Measurements from ENCODE around the gene LRTM1.

LRTM1 gene

GRCh38 chr3:54940971-54941370 lies 13.1 kb upstream of the LRTM1 start:
- DNase-seq (ENCODE audit: low read depth): no peak

GRCh38 chr3:54939557-54940300 lies 11.9 kb upstream of the LRTM1 start:
- no peak for DNase-seq (ENCODE audit: low read depth)

DNA sequence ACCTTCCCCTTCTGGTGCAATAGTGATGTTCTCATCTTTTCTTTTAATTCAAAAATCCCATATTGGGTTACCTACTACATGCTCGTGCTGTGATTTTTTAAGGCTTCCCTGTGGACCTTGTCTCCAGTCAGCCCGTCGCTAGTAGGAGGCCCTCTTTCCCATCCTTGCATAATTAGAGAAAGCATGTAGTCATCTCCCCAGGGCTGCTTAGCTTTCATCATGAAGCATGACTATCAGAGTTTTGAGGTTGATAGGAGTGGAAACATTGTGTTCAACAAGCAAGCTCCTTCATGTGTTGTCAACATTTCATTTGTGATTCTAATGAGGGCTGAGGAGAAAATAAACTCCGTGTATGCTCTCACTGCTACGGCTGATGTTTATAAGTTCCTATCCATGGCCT lies 8.7 kb upstream of the LRTM1 start:
- DNase-seq (ENCODE audit: low read depth): no peak

DNA sequence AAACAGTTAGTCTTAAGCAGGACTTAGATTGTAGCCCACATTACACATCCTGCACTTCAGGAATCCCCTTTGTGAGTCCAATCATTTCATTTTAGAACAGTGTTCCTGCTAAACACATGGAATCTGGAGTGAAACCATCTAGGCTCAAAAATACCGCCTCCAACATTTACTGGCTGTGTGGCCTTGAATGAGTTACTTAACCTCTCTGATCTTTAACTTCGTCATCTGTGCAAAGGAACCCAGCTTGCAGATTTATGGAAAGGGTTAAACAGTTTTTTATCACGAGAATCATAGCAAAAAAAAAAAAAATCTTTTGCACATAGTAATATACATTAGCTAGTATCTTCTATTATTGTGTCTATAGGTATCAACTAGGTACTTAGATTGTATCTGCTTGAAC lies 8.0 kb upstream of the LRTM1 start:
- DNase-seq (ENCODE audit: low read depth): no peak

DNA sequence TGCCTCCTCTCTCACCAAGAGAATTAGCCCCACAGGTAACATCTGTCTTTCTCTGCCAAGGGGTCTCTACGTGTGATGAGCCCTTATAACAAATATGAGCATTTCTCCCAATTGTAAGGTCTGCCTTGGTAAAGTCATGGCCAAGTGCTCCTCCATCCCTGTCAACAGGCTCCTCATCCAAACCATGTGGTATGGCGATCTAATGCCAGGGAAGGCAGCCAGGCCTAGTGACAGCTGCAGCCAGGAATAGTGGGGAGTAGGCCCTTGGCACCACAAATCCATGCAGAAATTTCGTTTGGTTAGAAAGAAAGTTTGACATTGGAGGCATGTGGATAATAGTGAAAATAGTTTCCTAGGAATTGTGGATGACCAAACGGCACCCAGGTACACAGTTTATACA lies 4.7 kb upstream of the LRTM1 start:
- no peak for DNase-seq (ENCODE audit: low read depth)

DNA sequence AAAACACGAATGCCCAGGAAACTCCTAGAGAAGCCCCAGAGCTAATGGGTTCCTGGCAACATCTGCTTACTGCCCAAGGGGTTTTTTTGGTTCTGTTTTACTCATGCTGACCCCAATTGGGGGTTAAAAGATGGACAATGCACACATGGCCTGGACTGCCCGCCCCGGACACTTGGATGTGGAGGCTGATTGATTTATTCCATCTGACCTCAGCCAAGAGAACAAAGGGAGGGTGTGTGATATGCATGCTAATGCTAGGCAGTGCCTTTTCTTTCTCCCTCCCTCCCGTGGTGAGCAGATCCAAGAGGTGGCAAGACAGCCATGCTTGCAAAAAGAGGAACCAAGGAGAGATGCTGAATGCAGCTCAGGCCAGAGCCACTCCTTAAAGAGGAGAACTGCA lies 3.3 kb upstream of the LRTM1 start:
- no peak for DNase-seq (ENCODE audit: low read depth)

DNA sequence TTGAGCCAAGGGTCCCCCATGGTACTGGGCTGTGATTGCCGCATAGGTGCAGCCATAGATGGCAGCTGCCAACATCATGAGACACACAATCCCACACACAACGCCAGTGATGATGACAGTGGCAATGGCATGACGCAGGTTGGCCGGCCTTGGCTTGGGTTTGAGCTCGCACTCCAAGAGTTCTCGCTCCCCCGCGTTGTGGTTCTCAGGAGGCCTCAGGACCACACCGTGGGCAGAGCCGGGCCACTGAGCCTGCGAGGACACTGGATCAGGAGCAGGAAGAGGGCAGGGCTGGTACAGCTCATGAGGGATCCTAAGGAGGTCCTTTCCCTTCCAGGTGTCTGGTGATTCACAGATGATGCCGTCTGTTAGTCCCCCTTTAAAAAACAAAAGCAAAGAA lies 9.3 kb downstream of the LRTM1 start:
- DNase-seq (ENCODE audit: low read depth): no peak

GRCh38 chr3:54917862-54918261 lies 10.0 kb downstream of the LRTM1 start:
- no peak for DNase-seq (ENCODE audit: low read depth)

DNA sequence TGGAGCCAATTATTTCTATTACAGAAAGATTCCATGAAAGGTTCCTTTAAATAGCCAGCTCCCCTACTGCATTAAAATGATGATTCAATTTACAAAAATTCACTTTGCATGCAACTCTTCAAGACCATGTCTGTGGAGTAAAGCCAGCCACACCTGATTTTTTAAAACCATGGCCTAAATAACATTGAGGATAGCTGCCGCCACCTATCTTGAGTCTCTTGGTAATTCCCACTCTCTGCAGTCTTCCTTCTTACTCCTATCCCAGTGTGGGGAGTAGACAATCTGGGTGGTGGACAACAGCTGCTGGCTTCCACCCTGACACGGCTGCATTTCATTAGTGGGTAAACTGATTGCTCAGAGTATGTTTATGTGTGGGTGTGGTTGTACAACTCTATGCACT lies 10.7 kb downstream of the LRTM1 start:
- DNase-seq (ENCODE audit: low read depth): no peak

DNA sequence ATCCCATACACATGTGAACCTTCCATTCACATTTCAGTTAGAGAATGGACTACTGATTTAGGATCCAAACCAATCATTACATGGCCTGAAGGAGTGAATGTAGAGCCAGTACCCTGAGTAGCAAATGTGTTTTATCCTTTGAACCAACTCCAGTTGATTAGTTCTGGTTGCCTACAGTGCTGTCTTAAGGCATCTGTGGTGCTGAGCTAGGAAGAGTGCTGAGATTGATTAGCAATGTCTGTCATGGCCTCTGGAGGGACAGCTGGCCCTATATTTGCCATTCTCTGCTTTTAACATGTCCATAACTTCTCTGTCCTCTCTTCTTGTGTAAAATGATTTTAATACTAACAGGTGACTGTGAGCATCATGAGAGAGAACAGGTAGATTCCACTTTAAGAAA lies 11.1 kb downstream of the LRTM1 start:
- DNase-seq (ENCODE audit: low read depth): no peak

GRCh38 chr3:54915976-54916375 lies 11.9 kb downstream of the LRTM1 start:
- DNase-seq (ENCODE audit: low read depth): no peak

DNA sequence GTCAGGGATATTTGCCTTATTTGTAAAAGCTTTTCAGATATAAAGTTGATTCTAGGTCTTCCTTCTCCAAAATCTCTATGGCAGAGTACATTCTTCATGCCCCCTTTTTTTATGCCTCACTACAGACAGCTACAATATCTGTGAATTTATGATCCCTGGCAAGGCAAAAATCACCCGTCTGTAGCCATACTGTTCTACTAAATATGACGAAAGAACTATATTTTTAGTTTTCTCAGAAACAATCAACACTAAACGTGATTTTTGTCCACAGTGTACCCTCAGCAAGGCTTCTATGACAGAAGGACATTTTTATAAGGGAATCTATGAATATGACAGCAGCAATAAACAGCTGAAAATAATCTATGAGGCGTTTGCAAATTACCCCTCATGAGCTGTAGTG lies 12.7 kb downstream of the LRTM1 start:
- DNase-seq (ENCODE audit: low read depth): no peak

DNA sequence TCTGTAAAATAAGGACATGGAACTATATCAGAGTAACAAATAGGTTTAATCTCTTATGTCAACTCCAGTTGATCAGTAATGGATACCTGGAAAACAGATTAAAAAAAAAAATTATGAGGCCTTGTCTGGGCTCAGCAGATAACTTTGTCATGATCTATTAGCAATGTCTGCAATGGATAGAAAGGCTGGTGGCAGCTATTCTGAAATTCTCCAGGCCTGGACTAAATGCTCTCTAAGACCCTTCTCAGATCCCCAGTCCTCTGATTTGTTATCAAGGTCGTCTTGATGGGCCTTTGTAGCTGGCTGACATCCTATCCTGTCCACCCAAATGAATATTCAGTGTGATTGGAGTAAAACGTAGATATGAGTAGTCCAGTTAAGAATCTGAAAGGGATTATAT lies 13.7 kb downstream of the LRTM1 start:
- no peak for DNase-seq (ENCODE audit: low read depth)

DNA sequence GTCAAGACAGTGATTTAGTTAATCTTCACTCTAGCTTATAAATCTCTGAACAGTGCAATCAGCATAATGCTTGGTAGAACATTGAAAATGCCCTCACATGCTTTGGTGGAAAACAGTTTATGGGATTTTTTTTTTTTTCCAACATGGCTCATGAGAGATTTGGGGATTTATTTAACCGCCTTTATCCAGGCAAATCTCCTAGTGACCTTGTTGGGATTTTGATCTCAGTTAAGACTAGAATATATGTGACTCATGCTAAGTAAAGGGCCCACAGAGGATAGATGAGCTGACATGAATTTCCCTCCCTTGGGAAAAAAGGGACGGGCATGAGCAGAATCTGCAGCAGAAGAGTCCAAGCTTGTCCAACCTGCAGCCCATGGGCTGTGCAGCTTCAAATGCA lies 18.7 kb downstream of the LRTM1 start:
- no peak for DNase-seq (ENCODE audit: low read depth)

DNA sequence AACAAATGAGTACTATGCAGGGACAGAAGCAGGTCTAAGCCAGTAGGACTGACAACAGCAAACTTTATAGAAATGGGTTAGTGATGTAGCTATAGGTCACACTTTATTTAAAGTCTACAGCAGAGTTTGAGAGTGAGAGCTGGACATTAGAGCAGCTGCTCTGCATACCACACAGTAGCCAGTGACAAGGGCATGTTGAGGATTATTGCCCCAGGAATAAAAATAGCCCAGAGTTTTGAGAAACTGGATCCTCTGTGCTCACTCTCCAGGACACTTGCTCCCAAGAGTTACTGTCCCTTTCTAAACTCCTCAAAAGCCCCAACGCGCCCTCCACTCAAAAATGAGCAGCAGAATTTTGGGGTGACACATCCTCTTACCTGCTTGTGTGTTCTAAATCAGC lies 21.1 kb downstream of the LRTM1 start:
- no peak for DNase-seq (ENCODE audit: low read depth)

GRCh38 chr3:54905920-54906319 lies 21.9 kb downstream of the LRTM1 start:
- no peak for DNase-seq (ENCODE audit: low read depth)

GRCh38 chr3:54905261-54905888 lies 22.5 kb downstream of the LRTM1 start:
- DNase-seq (ENCODE audit: low read depth): no peak

DNA sequence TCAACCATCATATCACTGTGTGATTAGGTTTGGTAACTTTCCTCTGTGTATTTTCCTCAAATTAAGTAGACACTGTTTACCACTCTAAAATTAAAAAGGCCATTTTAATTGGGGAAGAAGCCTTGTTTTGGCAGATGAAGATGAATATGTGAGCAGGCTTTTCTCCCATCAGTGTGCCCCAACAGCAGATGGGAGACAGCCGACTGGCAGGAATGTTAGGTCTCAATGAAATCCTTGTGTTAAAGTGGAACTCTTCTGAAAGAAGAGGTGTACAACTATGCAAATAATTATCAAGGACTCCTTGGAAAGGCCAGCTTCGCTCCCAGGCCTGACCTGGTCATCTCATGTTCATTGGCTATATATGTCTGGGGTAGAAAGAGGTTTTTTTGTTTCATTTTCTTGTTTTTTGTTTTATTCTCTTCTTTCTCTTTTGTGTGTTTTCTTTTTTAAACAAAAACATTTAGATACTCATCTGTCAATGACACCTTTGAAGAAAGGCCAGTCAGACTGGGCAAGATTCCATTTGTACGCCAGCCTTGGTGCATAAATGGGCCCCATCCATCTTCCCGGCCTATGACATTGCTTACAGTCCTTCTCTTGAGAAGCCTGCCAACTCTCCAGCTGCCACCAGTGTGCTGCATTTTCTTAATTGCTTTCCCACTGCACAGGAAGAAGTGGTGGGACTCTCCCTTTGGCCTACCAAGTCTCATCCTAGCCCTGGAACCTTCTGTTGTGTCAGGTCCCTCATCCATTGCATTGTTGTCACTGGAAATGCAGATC lies 25.8 kb downstream of the LRTM1 start:
- no peak for DNase-seq (ENCODE audit: low read depth)

DNA sequence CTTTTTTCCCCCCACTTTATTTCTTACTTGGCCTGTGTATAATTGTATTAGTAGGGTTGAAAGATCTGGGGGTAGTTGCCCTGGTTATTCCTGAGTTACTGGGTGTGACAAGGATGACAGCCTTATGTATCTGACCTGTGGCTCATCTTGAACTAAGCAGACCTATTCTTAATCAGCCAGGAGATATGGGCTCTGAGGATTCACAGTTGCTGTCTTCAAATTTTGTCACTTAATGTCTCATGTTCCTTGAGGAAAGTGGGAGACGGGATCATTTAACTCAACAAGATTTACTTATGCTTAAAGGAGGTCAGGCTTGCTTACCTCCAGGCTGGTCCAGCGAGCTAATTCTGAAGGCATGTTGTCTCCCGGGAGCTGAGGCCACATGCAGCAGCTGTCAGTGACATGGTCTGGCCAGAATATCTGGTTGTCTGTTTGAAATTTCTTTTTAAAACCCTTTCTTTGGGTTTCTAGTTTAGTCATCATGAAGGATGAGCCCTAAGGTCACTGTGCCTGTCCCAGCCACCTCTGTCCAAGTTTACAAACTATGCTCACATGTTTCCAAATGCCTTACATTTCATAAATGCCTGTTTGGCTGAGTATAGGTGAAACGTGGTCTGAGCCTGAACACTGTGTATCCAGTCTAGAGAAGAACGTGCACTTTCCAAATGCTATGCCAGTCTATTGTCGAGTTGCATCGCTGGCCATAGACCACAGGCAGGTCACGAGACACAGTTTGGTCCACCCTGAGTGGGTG lies 26.8 kb downstream of the LRTM1 start:
- DNase-seq (ENCODE audit: low read depth): no peak

DNA sequence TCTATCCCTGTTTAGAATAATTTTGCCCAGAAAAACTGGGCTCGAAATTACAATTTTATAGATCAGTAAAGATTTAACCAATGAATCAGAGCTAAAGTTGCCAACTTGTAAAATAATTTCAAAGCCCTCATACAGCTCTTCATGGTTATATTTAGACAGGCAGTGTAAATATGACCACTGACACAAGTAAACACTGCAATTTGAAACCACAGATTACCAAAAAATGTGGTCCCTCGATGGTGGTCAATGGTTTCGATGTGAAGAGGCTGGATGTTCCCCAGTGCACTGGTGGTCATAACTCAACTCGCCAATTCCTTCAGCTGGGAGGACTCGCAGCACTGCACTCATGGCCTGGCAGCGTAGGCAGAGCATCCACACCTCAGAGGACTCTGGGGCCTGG lies 28.6 kb downstream of the LRTM1 start:
- no peak for DNase-seq (ENCODE audit: low read depth)

- DNase-seq (ENCODE audit: low read depth): no peak
Observed at GRCh38 chr3:54897028-54897711, 30.7 kb downstream of the LRTM1 start.

DNA sequence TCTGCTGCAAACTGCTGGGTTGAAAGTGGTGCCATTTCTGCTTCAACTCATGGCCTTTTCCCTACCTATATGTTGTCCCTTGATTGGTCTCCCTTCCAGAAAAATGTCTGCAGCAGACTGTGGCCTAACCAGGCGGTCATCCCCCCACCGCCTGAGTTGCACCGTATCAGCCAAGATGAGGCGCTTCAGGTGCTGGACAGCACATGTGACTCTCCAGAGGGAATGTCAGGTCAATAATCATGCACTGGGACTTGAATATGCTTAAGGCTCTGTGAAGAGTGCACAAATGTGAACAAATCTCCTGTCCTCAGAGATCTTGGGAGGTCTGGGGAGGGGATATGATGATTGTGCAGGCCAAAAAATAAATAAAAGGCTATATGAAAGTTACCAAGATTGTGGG lies 32.2 kb downstream of the LRTM1 start:
- DNase-seq (ENCODE audit: low read depth): no peak
